T-helper 2 cell treated with Interferon-gamma antibody and Interleukin-4, amounts not matched to agents 5 μg/mL and 100 μg/mL, for 36 hours (primary cell): Measurements from ENCODE around the gene CEPT1.

ENCODE experiments used
- DNase-seq: peaks from one replicate; pipeline ENCODE4 v3.0.0; 2021; ENCODE audit warnings: low spot score
- H3K27ac Mint-ChIP-seq: one replicate; pipeline ENCODE4 v1.8.0; 2021; ENCODE audit warnings: mild to moderate bottlenecking, mixed read lengths
- H3K27me3 Mint-ChIP-seq: one replicate; pipeline ENCODE4 v1.8.0; 2021; ENCODE audit warnings: low read depth, mixed read lengths
- H3K36me3 Mint-ChIP-seq: one replicate; pipeline ENCODE4 v1.8.0; 2021; ENCODE audit warnings: low read depth, mixed read lengths
- H3K4me1 Mint-ChIP-seq: one replicate; pipeline ENCODE4 v1.8.0; 2021; ENCODE audit warnings: low read depth, mixed read lengths
- H3K4me3 Mint-ChIP-seq: one replicate; pipeline ENCODE4 v1.8.0; 2022; ENCODE audit warnings: mild to moderate bottlenecking, moderate library complexity, mixed read lengths
- H3K9me3 Mint-ChIP-seq: one replicate; pipeline ENCODE4 v1.8.0; 2021; ENCODE audit warnings: mixed read lengths

The CEPT1 gene

DNA sequence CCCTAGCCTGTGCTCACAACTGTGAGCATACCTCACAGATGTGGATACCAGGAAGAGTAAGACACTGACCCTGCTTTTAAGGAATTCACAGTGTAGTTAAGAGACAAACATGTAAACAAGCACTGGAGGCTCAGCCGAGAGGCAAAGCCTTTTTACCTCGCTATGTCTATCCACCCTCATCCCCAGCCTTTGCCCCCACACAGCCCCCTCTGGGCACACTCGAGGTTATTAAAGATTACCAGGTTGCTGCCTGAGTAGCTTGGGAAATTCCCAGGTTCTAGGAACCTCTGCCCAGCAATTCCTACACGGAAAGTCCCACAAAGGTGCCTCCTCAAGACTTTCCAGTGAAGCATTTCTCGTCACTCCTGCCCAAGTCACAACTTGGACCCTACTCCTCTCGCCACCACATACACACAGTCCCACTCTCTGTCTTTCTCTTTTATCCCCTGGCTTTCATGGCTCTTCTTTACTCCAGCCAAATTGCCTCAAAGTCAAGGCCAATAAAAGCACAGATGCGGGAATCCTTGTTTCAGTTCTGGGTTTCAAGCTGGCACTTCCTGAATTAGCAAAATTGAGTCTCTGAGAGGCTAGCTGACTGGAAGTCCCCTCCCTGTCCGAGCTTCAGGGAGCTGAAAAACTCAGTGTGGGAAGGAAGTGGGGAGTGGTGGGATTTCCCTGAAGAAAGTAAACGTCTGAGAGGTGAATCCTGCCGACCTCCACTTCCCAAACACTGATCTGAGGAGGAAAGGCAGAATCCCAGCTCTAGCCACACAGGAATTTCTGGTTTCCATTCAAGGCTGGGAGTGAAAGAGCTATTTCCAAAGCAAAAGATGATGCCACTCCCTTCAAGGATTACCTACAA is 52.9 kb downstream of the CEPT1 start:
- peaks cover 98% of the 10 kb centered on the region for H3K36me3 Mint-ChIP-seq
- H3K9me3 Mint-ChIP-seq: no peaks in the 10 kb centered on the region
- H3K27ac Mint-ChIP-seq: peak overlapping the region; percentile 80
- no peaks in the 10 kb centered on the region for H3K27me3 Mint-ChIP-seq
- H3K4me1 Mint-ChIP-seq: peaks cover 83% of the 10 kb centered on the region
- DNase-seq: no peak
- peak overlapping the region; percentile 70 for H3K4me3 Mint-ChIP-seq

DNA sequence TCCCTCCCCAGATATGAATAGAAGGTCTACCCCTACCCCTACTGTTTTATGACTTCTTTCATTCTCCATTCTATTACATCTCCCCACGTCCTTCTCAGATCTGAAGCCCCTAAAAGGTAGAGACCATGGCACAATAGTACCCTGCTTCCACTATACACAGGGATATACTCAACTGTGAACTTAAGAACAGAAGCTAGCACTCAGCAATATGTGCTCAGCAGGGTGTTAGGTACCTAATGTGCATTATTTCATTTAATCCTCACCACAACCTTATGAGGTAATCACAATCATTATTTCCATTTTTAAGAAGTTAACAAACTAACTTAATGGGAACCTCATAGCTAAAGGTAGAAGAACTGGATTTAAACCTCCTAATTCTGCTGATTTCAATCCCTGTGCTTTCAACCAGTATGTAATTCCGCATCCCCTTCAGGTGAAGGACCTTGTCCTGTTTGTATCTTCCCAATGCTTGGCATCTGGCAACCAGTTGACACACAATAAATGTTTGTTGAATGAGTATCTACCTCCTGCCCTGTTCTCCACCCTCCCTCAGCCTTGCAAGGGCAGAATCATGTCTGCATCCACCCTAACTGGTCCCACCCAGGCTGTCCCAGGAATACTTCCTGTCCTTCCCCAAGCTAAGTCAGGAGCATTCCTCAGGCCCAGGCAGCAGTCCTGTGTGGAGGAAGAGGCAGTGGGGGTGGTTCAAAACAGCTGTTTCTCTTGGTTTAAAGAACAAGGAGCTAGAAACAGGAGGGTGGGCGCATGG is 53.9 kb downstream of the CEPT1 start:
- peak overlapping the region; percentile 67 for H3K27ac Mint-ChIP-seq
- no peak for DNase-seq
- H3K36me3 Mint-ChIP-seq: peaks cover 98% of the 10 kb centered on the region
- H3K4me1 Mint-ChIP-seq: peaks cover 81% of the 10 kb centered on the region
- H3K27me3 Mint-ChIP-seq: no peaks in the 10 kb centered on the region
- peak overlapping the region; percentile 70 for H3K4me3 Mint-ChIP-seq
- no peaks in the 10 kb centered on the region for H3K9me3 Mint-ChIP-seq

DNA sequence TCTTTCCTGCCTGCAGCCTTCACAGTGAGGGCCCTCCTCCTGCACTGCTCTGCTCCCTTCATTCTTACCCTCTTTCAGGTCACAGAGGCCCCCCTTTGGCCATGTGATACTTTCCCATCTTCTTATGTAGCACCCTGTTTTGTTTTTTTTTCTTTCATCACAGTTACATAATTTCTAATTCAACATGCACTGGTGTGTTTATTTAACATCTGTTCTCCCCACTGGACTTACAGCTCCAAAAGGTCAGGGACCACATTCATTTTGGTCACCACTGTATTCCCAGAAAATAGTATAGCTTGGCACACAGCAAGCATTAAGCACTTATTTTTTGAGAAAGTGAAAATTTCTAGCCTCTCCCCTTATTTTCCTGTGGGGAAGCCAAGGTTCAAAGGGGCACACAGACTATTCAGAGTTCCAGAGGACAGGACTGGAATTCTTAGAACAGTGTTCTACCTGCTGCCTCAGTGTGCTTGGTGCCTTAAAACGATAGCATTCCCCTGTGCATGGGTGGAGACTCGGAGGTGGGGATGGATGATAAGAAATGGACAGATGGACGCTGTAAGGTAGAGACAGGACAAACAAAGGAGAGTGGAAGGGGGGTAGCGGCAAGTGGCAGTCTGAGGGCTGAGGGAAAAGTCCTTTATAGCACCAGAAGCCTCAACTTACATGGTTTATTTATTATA is 55.1 kb downstream of the CEPT1 start:
- DNase-seq: no peak
- H3K27ac Mint-ChIP-seq: peak overlapping the region; percentile 53
- peak overlapping the region; percentile 70 for H3K4me3 Mint-ChIP-seq
- H3K4me1 Mint-ChIP-seq: peaks cover 75% of the 10 kb centered on the region
- H3K9me3 Mint-ChIP-seq: no peaks in the 10 kb centered on the region
- no peaks in the 10 kb centered on the region for H3K27me3 Mint-ChIP-seq
- peaks cover 94% of the 10 kb centered on the region for H3K36me3 Mint-ChIP-seq

DNA sequence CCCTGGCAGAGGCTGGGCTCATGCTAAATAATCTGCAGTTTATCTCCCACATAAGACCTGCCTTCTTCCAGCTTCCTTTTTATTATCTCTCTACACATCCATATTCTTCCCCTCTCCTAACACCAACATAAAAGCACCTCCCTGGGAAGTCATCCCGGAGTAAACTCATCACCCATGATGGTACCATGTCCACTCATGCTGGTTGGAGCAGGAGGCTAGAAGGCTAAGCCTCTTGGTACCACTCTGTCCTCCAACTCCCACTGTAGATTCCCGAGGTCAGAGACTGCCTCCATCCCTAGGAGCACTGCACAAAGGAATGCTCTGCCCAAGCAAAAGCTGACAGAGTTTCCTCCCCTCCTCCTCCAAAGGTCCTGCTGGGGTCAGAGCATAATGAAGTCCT is 56.2 kb downstream of the CEPT1 start:
- no peaks in the 10 kb centered on the region for H3K9me3 Mint-ChIP-seq
- H3K36me3 Mint-ChIP-seq: peaks cover 86% of the 10 kb centered on the region

DNA sequence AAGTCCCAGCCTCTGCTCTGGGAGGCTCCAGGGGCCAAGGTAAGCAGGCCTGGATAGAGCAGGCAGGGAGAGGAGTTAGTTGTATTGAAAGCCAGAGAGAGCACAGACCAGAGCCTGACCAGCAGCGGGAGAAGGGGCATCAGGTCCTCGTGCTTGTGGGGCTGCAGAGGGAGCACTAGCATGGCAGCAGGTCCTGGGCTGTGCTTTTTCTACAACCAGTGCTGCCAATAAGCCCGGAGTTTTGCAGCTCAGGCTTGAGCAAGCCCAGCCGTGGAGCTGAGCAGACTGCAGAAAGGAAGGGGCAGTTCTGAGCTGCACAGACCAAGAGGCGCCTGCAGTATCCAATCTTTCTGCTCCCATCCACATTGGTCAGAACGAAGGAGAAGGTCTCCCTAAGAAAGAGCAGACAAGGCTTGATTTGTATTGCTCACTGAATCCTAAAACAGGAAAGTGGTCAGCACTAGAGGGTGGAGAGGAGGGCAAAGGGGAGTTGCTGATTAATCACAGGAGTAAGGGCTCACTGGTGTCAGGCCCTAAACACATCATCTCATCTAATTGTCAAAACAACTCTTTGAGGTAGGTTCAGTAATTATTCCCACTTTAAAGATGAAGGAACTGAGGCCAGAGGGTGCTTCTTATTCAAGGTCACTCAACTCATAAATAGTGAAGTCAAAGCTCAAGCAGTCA is 57.7 kb downstream of the CEPT1 start:
- H3K27ac Mint-ChIP-seq: peak overlapping the region; percentile 96
- no peak for DNase-seq
- H3K27me3 Mint-ChIP-seq: no peaks in the 10 kb centered on the region
- no peaks in the 10 kb centered on the region for H3K9me3 Mint-ChIP-seq
- peaks cover 73% of the 10 kb centered on the region for H3K4me1 Mint-ChIP-seq
- H3K36me3 Mint-ChIP-seq: peaks cover 72% of the 10 kb centered on the region
- peak overlapping the region; percentile 99 for H3K4me3 Mint-ChIP-seq

More for the DNA sequence above, 56.2 kb downstream of the CEPT1 start:
- peak overlapping the region; percentile 99 for H3K4me3 Mint-ChIP-seq
- no peaks in the 10 kb centered on the region for H3K27me3 Mint-ChIP-seq
- no peak for DNase-seq
- peaks cover 72% of the 10 kb centered on the region for H3K4me1 Mint-ChIP-seq
- H3K27ac Mint-ChIP-seq: peak overlapping the region; percentile 82

DNA sequence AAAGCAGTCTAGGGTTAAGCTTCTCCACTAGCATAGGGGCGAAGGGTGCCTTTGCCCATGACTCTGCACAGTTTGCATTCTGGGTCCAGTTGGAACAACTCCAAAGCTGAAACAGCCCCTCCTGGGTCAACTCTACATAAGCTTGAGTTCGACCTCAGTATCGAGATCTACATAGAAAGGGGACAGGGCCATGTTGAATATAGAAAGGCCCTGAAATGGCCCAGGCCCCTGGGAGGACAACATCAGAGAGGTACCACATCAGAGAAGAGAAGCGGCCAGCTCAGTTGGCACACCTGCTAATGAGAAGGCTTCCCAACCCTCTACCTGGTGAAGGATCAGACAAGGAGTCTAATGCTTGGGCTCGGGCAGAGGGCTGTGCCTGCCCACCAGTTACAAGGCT is 58.8 kb downstream of the CEPT1 start:
- Mint-ChIP-seq H3K36me3 (peaks cover 61% of the 10 kb centered on the region), H3K4me1 (peaks cover 71% of the 10 kb centered on the region), H3K27me3 (no peaks in the 10 kb centered on the region), H3K27ac (peak overlapping the region; percentile 96), H3K9me3 (no peaks in the 10 kb centered on the region), H3K4me3 (peak overlapping the region; percentile 99)
- no peak for DNase-seq

DNA sequence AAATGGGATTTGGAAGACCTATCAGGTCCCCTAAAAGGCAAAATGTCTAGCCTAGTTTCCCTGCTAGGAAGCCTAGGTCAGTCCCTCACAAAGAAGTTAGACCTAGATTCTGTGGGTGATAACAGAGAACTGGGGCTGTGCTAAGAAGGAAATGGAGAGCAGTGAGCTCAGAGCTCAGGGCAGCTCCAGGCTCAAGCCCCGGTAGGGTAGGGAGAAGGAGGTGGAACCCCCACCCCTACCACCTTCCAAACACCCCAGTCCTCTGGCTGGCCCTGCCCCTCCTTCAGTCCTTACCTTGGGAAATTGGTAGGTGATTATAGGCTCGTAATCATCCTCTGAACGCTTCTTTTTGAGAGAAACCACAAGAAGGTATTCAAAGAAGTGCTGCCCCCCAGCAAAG is 59.3 kb downstream of the CEPT1 start:
- Mint-ChIP-seq H3K27me3 (no peaks in the 10 kb centered on the region), H3K27ac (peak overlapping the region; percentile 96), H3K4me1 (peaks cover 66% of the 10 kb centered on the region), H3K36me3 (peaks cover 56% of the 10 kb centered on the region), H3K9me3 (no peaks in the 10 kb centered on the region), H3K4me3 (peak overlapping the region; percentile 99)
- no peak for DNase-seq

DNA sequence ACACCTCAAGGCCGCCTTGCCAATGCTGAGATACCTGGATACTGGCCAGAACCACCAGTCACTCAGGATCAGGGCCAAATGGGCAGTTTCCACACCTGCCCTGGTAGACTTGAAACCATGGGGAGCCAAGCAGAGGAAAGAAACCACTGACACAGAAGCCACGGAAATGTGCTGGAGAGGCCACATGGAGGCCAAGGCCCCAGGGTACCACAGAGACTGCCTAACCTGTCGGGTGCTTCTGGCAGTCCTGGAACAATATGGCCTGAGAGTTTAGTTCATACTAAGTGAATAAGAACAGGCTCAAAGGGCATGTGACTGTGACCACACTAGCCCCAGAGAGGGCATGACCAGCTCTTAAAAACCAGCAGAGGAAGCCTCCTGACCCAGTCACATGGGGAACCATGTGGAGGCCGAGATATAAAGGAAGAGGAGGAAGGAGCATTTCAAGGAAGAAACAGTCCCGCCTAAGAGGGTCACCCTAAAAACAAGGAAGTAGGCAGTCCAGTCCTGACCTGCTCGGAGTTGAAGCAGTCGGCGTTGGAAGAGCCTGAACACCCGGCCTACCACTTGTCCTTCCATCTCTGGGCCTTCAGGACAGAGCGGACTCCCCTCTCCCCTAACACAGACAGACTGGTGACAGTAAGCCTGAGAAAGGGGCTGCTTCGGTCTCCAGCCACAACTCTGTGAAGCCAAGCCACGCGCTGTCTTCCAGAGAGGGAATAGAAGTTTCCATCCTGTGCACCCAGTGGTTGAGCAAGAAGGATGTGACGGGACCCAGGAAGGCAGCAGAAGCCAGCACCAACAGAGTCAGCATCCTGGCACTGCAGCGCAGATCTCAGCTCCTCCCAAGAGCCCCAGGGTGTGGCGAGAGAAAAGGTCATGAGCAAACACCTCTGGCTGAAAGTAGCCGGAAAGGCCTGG is 60.1 kb downstream of the CEPT1 start, which contains the start of gene DENND2D:
DENND2D (minus strand) TSS at position 766 of the 921 bp plus-strand sequence; CDS start at position 579, 187 bp downstream.
- Mint-ChIP-seq H3K4me3 (peak within 1 kb of the TSS; percentile 99), H3K36me3 (peaks cover 48% of the 10 kb centered on the region), H3K4me1 (peaks cover 64% of the 10 kb centered on the region), H3K27me3 (no peaks in the 10 kb centered on the region), H3K27ac (peak within 1 kb of the TSS; percentile 96), H3K9me3 (no peaks in the 10 kb centered on the region)
- peak; percentile 70 for DNase-seq

DNA sequence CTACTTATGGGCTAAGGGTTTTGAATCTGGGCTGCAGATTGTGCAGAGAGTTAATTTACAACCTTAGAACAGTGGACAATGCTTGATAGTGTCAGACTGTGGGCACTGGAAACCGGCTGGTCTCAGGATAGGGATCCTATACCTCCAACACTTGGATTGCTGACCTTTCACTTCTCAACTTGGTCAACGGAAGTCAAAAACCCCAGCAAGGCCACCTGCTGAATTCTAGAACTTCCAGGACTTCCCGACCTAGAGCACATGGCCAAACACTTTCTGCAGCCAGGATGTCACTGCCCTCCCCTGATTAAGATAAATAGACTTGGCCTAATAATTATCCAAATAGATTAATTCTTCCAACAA is 60.8 kb downstream of the CEPT1 start:
- Mint-ChIP-seq H3K4me1 (peaks cover 65% of the 10 kb centered on the region), H3K9me3 (no peaks in the 10 kb centered on the region), H3K36me3 (peaks cover 43% of the 10 kb centered on the region), H3K27ac (peak overlapping the region; percentile 96), H3K27me3 (no peaks in the 10 kb centered on the region), H3K4me3 (peak overlapping the region; percentile 99)
- DNase-seq: no peak

DNA sequence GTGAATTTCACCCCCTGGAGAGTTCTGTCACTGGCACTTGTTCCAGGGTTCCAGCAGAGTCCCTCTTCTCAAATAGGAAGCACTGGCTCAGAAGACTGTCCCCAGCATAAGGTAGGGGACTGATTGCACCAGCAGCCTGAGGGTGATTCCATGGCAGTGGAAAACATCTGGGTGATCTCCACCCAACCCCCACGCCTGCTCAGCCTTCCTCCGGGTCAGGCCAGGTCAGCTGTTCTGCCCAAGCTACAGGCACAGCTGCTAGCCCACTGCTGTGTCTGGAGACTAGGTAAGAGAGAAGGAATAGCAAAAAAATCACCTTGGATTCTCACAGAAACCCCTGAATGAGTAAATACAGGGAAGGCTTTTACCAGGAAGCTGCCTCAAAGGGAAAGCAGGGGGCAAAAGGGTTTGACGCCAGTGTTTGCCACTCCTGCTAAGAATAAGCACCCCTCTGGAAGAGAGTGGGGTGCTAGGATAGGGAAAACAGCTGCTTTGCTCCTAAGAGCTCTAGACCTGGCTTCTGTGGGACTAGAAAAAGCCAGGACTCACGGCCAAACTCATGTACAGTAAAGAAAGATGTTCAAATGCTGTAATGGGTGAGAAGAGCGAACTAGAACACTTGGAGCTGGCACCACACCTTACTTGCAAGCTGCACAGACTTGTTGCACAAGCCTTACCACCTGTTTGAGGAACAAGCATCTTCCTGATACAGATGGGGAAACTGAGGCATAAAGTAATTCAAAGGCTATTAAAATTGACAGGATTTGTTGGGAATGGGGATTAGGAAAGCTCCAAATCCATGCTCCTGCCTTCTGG is 61.5 kb downstream of the CEPT1 start:
- Mint-ChIP-seq H3K27ac (peak overlapping the region; percentile 96), H3K27me3 (no peaks in the 10 kb centered on the region), H3K9me3 (no peaks in the 10 kb centered on the region), H3K4me3 (peak overlapping the region; percentile 99), H3K4me1 (peaks cover 65% of the 10 kb centered on the region), H3K36me3 (peaks cover 36% of the 10 kb centered on the region)
- no peak for DNase-seq

DNA sequence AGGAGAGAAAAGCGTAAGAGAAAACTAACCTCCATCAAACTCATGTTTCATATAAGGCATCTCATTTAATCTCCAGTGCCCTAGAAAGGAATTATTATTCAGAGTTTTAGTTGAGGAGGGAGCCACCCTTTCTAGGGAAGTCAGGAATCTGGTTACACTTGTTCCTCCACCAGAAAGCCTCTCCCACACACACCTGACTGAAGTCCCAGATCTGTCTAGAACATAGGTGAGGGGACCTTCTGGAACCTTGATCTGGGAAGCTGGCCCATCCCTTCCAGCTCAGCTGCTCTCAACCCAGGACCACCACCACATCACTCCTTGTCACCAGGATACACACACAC is 62.3 kb downstream of the CEPT1 start:
- Mint-ChIP-seq H3K9me3 (no peaks in the 10 kb centered on the region), H3K4me3 (peak overlapping the region; percentile 99), H3K36me3 (peaks cover 27% of the 10 kb centered on the region), H3K27ac (peak overlapping the region; percentile 76), H3K4me1 (peaks cover 61% of the 10 kb centered on the region), H3K27me3 (no peaks in the 10 kb centered on the region)
- no peak for DNase-seq
